HG03139 (cell line): ENCODE measurements around the gene MCC.
"Not testable (repeated sequence)": the region's sequence is repeated elsewhere in the genome, so short reads cannot be mapped to it uniquely, and the experiment has no call there.

Experiments
- ATAC-seq: cut with Tn5 transposase; IDR thresholded peaks from one replicate; pipeline ENCODE4 v1.9.1; 2021; ENCODE audit not compliant: unreplicated experiment

Gene MCC

GRCh38 chr5:113090336-113091106 is 397.7 kb downstream of the MCC start:
- ATAC-seq: no peak

DNA sequence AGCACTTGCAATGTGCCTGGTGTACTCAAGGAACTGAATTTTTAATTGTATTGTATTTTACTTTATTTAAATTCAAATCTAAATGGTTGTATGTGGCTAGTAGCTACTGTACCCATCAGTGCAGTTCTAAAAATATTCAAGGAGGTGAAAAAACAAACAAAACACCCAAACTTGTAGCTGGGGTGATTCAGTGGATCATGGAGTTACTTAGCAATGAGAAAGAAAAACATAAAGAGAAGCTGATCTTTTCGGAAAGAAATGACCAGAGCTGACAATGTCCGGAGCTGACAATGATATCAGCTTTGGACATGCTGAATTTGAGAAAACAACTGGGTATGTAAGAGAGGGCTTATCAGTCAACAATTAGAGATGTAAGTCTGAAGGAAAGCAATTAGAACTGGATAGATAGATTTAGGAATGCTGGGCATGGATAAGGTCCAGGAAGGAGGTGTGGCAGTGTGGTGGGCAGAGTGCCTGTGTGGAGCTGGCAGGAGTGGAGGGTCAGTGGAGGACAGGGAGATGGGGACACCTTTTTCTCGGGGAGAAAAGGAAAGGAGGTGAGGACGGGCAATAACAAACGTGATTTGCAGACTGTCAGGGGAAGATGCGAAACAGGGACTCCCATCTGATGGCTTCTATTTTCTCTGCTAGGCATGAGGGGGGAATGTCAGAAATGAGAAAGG is 398.5 kb downstream of the MCC start:
- ATAC-seq: no peak

DNA sequence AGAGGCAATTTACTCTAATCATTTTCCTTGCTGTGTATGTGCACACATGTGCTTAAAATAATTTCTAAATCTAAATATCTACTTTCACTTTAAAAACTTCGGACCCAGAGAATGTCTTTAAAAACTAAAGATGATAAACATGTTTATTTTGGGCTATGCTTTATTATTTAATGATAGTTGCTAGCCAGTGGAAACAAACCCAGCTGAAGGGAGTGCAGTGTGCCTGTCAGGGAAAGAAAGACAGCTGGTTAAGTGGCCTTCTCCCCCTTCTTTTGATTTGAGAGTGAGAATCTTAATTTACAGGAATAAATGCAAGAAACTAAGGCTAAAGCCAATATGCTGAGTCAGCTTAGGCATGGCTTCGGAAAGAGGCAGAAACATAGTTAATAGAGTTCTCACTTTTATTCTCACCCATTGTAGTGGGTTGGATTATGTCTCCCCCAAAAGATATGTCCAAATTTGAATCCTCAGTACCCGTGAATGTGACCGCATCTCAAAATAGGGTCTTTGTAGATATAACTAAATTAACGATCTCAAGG is 400.2 kb downstream of the MCC start:
- no peak for ATAC-seq

- no peak for ATAC-seq
Observed at GRCh38 chr5:113085880-113086409, 402.3 kb downstream of the MCC start.

DNA sequence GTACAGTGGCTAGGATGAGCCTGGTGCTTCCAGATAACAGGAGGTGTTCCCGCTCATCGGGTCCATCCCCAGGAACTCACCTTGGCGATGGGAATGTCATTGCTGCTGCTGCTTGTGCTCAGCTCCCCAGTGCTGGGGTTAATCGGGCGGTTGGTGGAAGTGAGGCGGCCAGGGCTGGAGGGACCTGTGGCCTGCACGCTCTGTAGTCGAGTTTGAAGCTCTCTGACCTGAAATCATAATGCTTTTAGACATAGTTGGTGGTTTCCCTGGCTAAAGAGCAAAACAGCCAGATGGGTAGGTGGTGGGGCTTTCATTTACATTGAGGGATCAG is 403.2 kb downstream of the MCC start:
- no peak for ATAC-seq

GRCh38 chr5:113084402-113085083 is 403.7 kb downstream of the MCC start:
- no peak for ATAC-seq

DNA sequence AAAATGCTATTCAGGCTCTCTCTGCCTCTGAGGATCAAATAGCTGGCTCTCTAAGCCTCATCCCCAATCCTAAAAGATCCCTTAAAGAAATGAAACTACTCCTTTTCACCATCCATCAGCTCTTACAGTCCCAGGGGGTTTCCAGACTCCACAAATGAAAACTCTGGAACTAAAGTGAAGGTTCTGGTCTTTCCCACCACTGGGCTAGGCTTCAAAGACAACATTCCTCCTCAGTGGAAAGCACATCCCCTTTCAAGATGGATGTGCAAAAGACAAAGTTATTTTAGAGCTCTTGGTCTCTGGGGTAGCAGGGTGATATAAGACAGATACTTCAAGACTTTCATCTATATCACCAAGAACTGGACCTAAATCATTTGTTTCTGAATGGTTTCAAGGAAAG is 404.8 kb downstream of the MCC start:
- no peak for ATAC-seq

GRCh38 chr5:113082547-113082905 is 405.7 kb downstream of the MCC start:
- no peak for ATAC-seq

DNA sequence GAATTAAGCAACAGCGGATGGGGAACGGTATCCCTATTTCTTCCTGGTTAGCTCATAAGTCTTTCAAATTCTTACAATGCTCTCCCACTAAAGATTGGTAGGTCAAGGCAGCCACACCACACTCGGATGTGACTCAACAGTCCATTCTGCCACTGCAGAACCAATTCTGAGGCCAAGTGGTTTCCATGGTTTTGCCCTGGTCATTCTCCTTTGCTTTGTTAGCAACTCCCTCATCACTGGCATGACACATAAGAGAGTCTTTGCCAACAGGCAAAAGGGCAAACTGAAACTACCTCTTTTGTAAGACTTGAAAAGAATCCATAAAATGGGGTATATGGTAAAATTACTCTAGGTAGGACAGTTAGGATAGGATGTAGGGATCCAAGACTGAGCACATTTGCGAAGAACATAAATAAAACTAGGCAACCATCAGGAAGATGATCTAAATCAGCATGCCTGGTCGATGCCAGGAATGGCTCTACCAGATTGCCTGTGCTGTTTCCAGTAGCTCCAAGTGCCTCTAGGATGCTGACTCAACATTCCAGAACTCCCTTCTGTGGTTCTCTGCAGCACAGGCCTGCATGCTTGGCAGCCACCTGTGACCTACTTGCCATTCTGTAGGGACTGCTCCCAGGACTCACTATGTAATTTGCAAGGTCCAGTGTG is 406.2 kb downstream of the MCC start:
- ATAC-seq: no peak

GRCh38 chr5:113081091-113081839 is 407.0 kb downstream of the MCC start:
- no peak for ATAC-seq

DNA sequence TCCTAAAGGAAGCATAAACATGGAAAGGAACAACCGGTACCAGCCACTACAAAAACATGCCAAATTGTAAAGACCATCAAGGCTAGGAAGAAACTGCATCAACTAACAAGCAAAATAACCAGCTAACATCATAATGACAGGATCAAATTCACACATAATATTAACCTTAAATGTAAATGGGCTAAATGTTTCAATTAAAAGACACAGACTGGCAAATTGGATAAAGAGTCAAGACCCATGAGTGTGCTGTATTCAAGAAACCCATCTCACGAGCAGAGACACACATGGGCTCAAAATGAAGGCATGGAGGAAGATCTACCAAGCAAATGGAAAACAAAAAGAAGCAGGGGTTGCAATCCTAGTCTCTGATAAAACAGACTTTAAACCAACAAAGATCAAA is 411.6 kb downstream of the MCC start:
- ATAC-seq: not testable (repeated sequence)

DNA sequence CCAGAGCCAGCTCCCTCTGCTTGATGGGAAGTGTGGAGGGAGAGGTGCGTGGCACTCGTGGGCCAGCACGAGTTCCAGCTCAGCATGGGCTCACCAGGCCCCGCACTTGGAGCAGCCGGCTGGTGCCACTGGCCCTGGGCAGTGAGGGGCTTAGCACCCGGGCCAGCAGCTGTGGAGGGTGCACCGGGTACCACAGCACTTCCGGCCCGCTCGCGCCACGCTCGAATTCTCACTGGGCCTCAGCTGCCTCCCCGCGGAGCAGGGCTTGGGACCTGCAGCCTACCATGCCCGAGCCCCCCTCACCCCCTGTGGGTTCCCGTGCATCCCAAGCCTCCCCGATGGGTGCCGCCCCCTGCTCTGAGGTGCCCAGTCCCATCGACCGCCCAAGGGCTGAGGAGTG is 413.2 kb downstream of the MCC start:
- ATAC-seq: no peak

DNA sequence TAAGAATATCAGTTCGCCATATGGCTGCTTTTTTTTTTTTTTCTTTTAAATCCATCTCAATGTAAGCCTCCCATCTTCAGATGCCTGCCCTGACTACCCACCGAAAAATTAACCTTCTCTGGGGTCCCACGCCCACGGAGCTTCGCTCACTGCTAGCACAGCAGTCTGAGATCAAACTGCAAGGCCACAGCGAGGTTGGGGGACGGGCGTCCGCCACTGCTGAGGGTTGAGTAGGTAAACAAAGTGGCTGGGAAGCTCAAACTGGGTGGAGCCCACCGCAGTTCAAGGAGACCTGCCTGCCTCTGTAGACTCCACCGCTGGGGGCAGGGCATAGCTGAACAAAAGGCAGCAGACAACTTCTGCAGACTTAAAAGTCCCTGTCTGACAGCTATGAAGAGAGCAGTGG is 414.6 kb downstream of the MCC start:
- ATAC-seq: not testable (repeated sequence)

DNA sequence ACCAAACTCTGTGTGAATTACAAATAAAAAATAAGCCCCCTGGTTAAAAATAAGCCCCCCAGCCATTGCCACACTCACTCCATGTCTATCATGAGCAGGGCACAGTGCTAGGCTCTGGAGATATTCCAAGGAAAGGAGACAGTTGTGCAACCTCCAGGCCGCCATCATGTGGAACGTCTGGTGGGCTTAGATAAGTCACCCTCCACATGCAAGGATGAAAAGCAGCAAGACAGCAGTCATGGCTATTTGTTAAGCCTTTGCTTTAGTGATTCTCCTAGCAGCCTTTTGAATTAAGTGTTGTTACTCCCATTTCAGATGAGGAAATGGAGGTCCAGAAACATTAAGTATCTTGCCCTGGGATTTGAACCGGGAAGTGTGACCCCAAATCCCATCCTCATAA is 416.9 kb downstream of the MCC start:
- no peak for ATAC-seq

- ATAC-seq: no peak
Observed at GRCh38 chr5:113070901-113071300, 417.4 kb downstream of the MCC start.

GRCh38 chr5:113068559-113068958 is 419.7 kb downstream of the MCC start:
- ATAC-seq: no peak

GRCh38 chr5:113067635-113068344 is 420.5 kb downstream of the MCC start:
- no peak for ATAC-seq

GRCh38 chr5:113065626-113066025 is 422.6 kb downstream of the MCC start:
- ATAC-seq: no peak

- ATAC-seq: no peak
Observed at GRCh38 chr5:113064806-113065205, 423.4 kb downstream of the MCC start.

DNA sequence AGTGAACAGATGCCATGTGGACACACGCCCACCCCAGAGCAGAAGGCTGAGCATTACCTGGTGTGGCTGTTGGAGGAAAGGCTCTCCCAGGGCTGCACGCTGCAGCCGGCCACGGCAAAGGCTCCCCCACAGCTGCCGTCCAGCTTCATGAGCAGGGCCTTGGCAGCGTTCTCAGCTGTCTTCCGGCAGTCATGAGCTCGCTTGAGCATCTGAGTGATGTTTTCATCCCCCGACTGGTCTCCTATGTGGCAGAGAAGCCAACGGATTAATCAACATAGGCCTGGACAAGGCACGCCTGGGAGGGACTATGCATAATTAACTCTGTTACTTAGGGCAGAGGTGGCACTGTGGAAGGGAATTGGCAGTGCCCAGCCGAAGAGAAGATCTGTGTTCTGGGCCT is 424.3 kb downstream of the MCC start:
- no peak for ATAC-seq
